T-helper 2 cell (primary cell): ENCODE measurements around the gene GTSF1L.
"Not testable (repeated sequence)": the region's sequence is repeated elsewhere in the genome, so short reads cannot be mapped to it uniquely, and the experiment has no call there.

Source experiments
- DNase-seq, 5 experiments: peaks; one replicate each; pipeline versions ENCODE4 v3.0.0 to v3.0.0-alpha.2; 2012 to 2022
- total RNA-seq, 2 donors: gene quantifications; one replicate each; lab custom pipeline; 2026; lab: John Stamatoyannopoulos, UW

GTSF1L gene
- 0 to 0.27 reads per million in 2 donors for total RNA-seq

DNA sequence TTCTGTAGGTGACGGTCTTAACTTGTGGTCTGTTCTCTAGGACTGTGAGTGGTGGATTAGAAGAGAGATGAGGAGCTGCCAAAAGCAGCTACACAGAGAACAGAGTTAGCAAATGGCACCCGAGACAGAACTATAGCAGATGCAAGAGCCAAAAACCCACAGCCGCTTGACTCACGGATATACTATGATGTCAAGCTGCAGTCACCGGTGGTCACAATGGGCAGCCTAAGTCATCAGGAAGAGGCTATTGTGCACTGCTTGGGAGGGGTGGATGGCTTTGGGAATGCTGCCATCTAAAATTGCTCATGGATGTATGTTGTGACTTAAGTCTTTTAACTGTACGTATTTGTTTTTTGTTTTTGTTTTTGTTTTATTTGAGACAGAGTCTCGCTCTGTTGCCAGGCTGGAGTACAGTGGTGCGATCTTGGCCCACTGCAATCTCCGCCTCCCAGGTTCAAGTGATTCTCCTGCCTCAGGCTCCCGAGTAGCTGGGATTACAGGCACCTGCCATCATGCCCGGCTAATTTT is at the start of gene GTSF1L:
TSS of gene GTSF1L (minus strand) at position 192 of the 528 bp plus-strand sequence. CDS start 308 bp downstream, outside the sequence.
- no peak for DNase-seq

GRCh38 chr20:43774754-43775153 is 48.0 kb upstream of the GTSF1L start:
- peak in 1 of 5 experiments; percentile 68 for DNase-seq

GRCh38 chr20:43771503-43772190 is 44.8 kb upstream of the GTSF1L start:
- DNase-seq = no peak

DNA sequence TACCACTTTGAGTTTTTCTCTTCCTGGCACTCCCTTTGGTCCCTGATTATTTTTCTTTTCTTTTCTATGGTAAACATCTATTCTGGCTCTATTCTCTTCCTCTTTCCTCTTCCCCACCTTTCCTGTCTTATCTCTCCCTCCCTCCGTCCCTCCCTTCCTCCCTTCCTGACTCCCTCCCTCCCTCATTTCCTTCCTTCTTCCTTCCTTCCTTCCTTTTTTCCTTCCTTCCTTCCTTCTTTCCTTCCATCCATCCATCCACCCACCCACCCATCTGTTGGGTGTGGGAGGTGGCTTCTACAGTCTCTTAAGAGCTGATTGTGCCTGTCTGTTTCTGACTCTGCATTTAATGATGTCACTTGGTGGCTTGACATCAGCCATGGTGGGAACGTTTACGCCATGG is 43.5 kb upstream of the GTSF1L start:
- no peak for DNase-seq

GRCh38 chr20:43767686-43768474 is 41.1 kb upstream of the GTSF1L start:
- DNase-seq = no peak

DNA sequence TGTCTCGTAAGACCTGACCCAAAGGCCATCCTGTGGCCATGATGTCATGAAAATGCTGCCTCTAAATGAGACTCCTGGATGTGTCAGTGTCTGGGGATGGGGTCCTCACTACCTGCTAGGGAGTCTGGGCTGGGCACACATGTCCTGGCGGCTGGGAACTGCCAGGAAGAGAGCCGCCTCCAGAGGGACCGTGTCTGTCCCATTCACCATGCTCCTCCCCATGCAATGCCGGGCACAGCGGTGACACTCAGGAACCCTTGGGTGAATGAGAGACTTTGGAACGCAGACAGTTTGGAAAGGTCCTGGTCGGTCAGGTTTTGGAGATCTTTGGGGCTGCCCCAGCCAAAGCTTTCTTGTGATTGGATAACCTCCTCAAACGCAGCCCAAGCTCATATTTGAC is 40.1 kb upstream of the GTSF1L start:
- no peak for DNase-seq

GRCh38 chr20:43766385-43766784 is 39.6 kb upstream of the GTSF1L start:
- DNase-seq = no peak

DNA sequence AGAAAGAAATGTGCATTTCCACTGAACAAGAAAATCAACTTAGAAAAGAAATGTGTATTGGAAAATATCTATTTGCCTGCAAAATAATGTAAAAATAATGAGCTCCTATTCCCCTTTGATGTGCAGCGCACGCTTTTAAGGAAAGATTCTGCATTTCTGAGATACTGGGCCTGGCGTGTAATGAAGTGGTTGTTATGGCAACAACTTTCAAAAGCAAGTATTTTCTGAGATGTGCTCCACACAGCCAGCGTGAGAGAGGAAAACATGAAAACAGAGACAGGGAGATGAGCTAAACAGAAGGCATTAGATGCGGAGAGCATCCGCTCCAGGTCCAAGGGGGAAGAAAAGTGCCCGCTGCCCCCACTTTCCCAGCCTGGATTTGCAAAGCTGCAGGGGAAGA is 39.1 kb upstream of the GTSF1L start:
- DNase-seq = no peak

DNA sequence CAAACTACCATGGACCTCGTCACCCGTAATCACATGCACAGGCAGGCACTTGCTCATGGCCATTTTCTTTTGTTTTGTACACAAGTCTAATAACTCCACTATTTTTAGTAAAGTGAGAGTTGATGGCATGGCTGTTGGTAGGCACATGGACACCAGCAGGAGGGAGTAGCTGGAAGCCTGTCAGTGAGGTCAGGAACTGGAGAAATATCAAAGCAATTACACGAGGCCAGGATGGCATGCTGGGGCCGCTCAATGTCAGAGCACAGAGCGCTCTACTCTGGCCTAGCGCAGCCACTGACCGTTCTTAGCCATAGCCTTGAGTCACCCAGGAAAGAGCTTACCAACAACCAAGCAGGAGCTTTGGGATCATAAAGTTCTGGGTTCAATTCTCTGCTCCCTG is 36.1 kb upstream of the GTSF1L start:
- no peak for DNase-seq

- DNase-seq = peak in 2 of 5 experiments; percentile 7 to 28
Observed at GRCh38 chr20:43761386-43762340, 34.9 kb upstream of the GTSF1L start.

- not testable (repeated sequence) for DNase-seq
Observed at GRCh38 chr20:43757888-43758287, 31.1 kb upstream of the GTSF1L start.

DNA sequence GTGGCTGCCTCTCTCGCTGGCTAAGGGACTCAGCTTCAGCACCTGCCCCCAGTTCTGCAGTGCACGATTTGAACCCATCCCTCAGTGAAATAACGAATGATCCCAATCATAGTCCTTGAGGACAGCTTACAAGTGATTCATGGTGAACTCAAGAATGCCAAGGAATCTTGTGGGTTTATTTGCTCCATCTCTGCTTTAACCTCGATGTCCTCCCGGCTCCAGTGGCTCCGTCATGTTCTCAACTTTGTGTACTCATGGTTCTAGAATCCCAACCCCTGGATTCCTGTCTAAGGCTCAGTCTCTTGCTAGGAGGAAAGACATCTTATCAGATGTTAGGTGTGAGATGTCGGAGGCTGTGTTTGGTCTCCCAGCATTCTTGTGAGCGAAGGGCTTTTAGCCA is 29.0 kb upstream of the GTSF1L start:
- no peak for DNase-seq

- no peak for DNase-seq
Observed at GRCh38 chr20:43755390-43755789, 28.6 kb upstream of the GTSF1L start.

GRCh38 chr20:43752561-43753301 is 25.9 kb upstream of the GTSF1L start:
- peak in 1 of 5 experiments; percentile 85 for DNase-seq

- DNase-seq = no peak
Observed at GRCh38 chr20:43752051-43752360, 25.2 kb upstream of the GTSF1L start.

- DNase-seq = peak in 2 of 5 experiments; percentile 35 to 98
Observed at GRCh38 chr20:43751167-43752050, 24.6 kb upstream of the GTSF1L start.

GRCh38 chr20:43750774-43751166 is 24.0 kb upstream of the GTSF1L start:
- DNase-seq = no peak

DNA sequence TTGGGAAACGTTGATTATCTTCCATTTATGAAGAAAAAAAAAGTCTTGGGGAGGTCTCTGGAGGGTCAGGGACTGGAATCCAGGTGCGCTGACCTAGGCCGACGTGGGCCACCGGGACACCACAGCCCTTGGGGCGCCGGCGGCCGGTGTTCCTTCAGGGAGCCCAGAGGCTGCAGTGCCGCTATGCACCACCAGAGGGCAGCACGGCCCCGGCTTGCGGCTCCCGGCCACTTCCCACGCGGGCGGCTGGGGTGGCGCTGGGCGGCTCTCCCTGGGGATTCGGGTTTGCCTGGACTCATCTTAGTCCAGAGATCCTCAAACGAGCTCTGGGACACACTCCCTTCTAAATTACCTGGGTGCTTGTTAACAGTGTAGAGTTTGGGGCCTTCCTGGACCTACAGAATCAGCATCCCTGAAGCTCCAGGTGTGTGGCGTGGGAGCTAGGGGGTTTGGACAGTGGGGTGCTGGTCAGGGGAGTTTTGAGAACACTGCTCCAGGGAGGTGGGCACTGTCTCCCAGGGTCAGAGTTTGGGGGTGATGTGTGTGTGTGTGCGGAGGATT is 23.0 kb upstream of the GTSF1L start:
- peak; percentile 49 to 86 (median 75) for DNase-seq

DNA sequence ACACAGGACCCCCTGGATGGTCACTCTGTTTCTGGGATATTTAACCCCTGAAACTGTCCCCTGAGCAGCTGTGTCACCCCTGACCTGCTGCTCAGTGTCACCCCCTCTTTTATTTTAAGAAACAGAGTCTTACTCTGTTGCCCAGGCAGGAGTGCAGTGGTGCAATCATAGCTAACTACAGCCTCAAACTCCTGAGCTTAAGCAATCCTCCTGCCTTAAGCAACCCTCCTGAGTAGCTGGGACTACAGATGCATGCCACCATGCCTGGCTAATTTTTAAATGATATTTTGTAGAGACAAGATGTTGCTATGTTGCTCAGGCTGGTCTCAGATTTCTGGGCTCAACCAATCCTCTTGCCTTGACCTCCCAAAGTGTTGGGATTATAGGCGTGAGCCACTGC is 21.5 kb upstream of the GTSF1L start:
- no peak for DNase-seq

GRCh38 chr20:43746344-43747137 is 19.7 kb upstream of the GTSF1L start:
- peak in 1 of 5 experiments; percentile 30 for DNase-seq
